Caco-2 (cell line): Measurements from ENCODE around the gene NOTO. TPM values are rescaled to one million over a fixed set of nuclear protein-coding genes. Genes with fewer than 3 reads are reported as not detected.

Experiments
- Bru-seq: library from RNA; stranded (reverse); fragments of 400-500 nt; gene quantifications from one replicate; lab custom pipeline; 2021; lab: Mats Ljungman, UMichigan
- BruChase-seq, 2 experiments: library from RNA; stranded (reverse); fragments of 400-500 nt; gene quantifications; one replicate each; lab custom pipeline; 2021; lab: Mats Ljungman, UMichigan
- BruUV-seq: library from RNA; stranded (reverse); fragments of 400-500 nt; replicated peaks from 2 replicates; lab custom pipeline; 2021; lab: Mats Ljungman, UMichigan
- CTCF ChIA-PET: fragments of 300-600 bp; sonication (Branson Sonifier 250); formaldehyde crosslinking; loops from one replicate; lab custom pipeline; 2022; ENCODE audit warnings: antibody characterized with exemption; lab: Charles Lee
- POLR2A ChIA-PET: fragments of 300-600 bp; sonication (Branson Sonifier 250); formaldehyde crosslinking; loops from one replicate; lab custom pipeline; 2022; ENCODE audit warnings: antibody characterized with exemption; lab: Charles Lee
- DNase-seq, 2 experiments: peaks; one replicate each; pipeline versions ENCODE4 v3.0.0 to v3.0.0-alpha.2; 2020 to 2022
- H3K27me3 ChIP-seq: replicated peaks from 2 replicates; pipeline ENCODE4 v1.6.0; 2011; ENCODE audit warnings: low read length; ENCODE audit not compliant: control insufficient read depth, insufficient read depth
- H3K36me3 ChIP-seq: 2 replicates; pipeline ENCODE4 v1.5.1; 2011; ENCODE audit warnings: low read length; ENCODE audit not compliant: control insufficient read depth, insufficient read depth
- H3K4me1 ChIP-seq: fragments of 250-450 bp; sonication (Bioruptor Pico); 2 replicates; pipeline ENCODE4 v1.5.1; 2020; ENCODE audit warnings: mild to moderate bottlenecking
- H3K4me3 ChIP-seq: 2 replicates; pipeline ENCODE4 v1.5.1; 2011; ENCODE audit warnings: low read depth, mild to moderate bottlenecking, control low read depth, low read length
- H3K9me3 ChIP-seq: fragments of 250-450 bp; sonication (Bioruptor Pico); 2 replicates; pipeline ENCODE4 v1.5.1; 2020; ENCODE audit warnings: mild to moderate bottlenecking, moderate library complexity
- H3K27ac Mint-ChIP-seq: one replicate; pipeline ENCODE4 v1.8.0; 2022; ENCODE audit warnings: mixed read lengths; ENCODE audit not compliant: unreplicated experiment
- H3K27me3 Mint-ChIP-seq: one replicate; pipeline ENCODE4 v1.8.0; 2022; ENCODE audit warnings: mixed read lengths; ENCODE audit not compliant: insufficient read depth, unreplicated experiment
- H3K36me3 Mint-ChIP-seq: one replicate; pipeline ENCODE4 v1.8.0; 2022; ENCODE audit warnings: mild to moderate bottlenecking, mixed read lengths; ENCODE audit not compliant: insufficient read depth, unreplicated experiment
- H3K4me1 Mint-ChIP-seq: one replicate; pipeline ENCODE4 v1.8.0; 2022; ENCODE audit warnings: low read depth, mixed read lengths; ENCODE audit not compliant: unreplicated experiment
- H3K4me3 Mint-ChIP-seq: one replicate; pipeline ENCODE4 v1.8.0; 2022; ENCODE audit warnings: mild to moderate bottlenecking, moderate library complexity, mixed read lengths; ENCODE audit not compliant: unreplicated experiment
- H3K9me3 Mint-ChIP-seq: one replicate; pipeline ENCODE4 v1.8.0; 2022; ENCODE audit warnings: mixed read lengths; ENCODE audit not compliant: unreplicated experiment
- CTCF ChIP-seq, 2 experiments: fragments of 200-600 bp in 1 of 2; IDR thresholded peaks; 1 replicate in 1 of 2; 2 replicates in 1 of 2; pipeline versions ENCODE4 v1.5.1 to v1.8.0; 2011 to 2022; ENCODE audit warnings: antibody characterized with exemption in 1 of 2, control low read depth in 1 of 2, inconsistent platforms in 1 of 2, low read depth in 1 of 2, low read length in 1 of 2, mild to moderate bottlenecking in 1 of 2, moderate library complexity in 1 of 2; ENCODE audit not compliant: insufficient read depth in 1 of 2, severe bottlenecking in 1 of 2, unreplicated experiment in 1 of 2
- intact Hi-C: fragments of 100-400 bp; cut with micrococcal nuclease; formaldehyde crosslinking; loops from one replicate; pipeline ENCODE4 v1.10.0; 2022; ENCODE audit not compliant: unreplicated experiment
- long read RNA-seq: library from polyadenylated mRNA; stranded (forward); transcript quantifications from one replicate; pipeline ENCODE4 v2.0.0, GENCODE V29; 2022
- total RNA-seq: library from RNA; stranded (reverse); gene quantifications from 2 replicates; pipeline ENCODE4 v1.2.3, GENCODE V29; 2022

The NOTO gene
- total RNA-seq (0.12 TPM in 1 of 2 replicates, not detected in the other), Bru-seq, nascent RNA (not detected), BruChase-seq, experiment 1, labeled RNA remaining after a 2-hour chase (not detected), BruChase-seq, experiment 2, labeled RNA remaining after a 6-hour chase (not detected)
- long read RNA-seq, result 0 reads

- no peak for DNase-seq
Observed at GRCh38 chr2:73202156-73203054, at the start of gene NOTO. NOTO (plus strand) TSS chr2:73202574; CDS start chr2:73202667, 93 bp downstream.

GRCh38 chr2:73156539-73157124, 45.7 kb upstream of the NOTO start:
- intact Hi-C loops, result no loop called here
- Mint-ChIP-seq H3K27ac (no peak overlapping the region), H3K9me3 (peaks cover 10% of the 10 kb centered on the region), H3K4me1 (no peaks in the 10 kb centered on the region), H3K4me3 (no peak overlapping the region), H3K36me3 (no peaks in the 10 kb centered on the region), H3K27me3 (peaks cover 19% of the 10 kb centered on the region)
- H3K4me1 ChIP-seq, result no peaks in the 10 kb centered on the region
- ChIA-PET CTCF (interaction anchor here (0.7 to 1.7 kb wide), 4 partner anchors 21 to 164 kb away, joined by 3 to 12 read pairs (median 4); no protein-coding TSS in a partner anchor), POLR2A (no interaction called here)
- DNase-seq, result peak in 1 of 2 experiments; percentile 34
- no TSS peak for BruUV-seq
- no peaks in the 10 kb centered on the region for H3K27me3 ChIP-seq
- H3K9me3 ChIP-seq, result peaks cover 6% of the 10 kb centered on the region
- H3K36me3 ChIP-seq, result no peaks in the 10 kb centered on the region
- peak; percentile 25 to 43 for TF ChIP-seq CTCF (IDR thresholded peaks at IDR 0.05; ENCODE audit: insufficient read depth in 1 of 2, low read depth in 1 of 2, low read length in 1 of 2, severe bottlenecking in 1 of 2, unreplicated experiment in 1 of 2)
- no peak overlapping the region for H3K4me3 ChIP-seq

More at GRCh38 chr2:73202156-73203054, at the start of gene NOTO:
- no peak within 1 kb of the TSS for H3K27ac Mint-ChIP-seq
- ChIA-PET CTCF (interaction anchor here (0.5 to 1.4 kb wide), 3 partner anchors 10 to 25 kb away, joined by 4 to 6 read pairs (median 4); no protein-coding TSS in a partner anchor), POLR2A (no interaction called here)
- no peaks in the 10 kb centered on the region for H3K9me3 ChIP-seq
- intact Hi-C loops, result no loop called here
- no peak for TF ChIP-seq CTCF (IDR thresholded peaks at IDR 0.05; ENCODE audit: insufficient read depth in 1 of 2, low read depth in 1 of 2, low read length in 1 of 2, severe bottlenecking in 1 of 2, unreplicated experiment in 1 of 2)
- H3K9me3 Mint-ChIP-seq, result no peaks in the 10 kb centered on the region
- peak within 1 kb of the TSS; percentile 27 for H3K4me3 Mint-ChIP-seq
- H3K4me1 ChIP-seq, result no peaks in the 10 kb centered on the region; the same call in 1 of the 2 replicates
- H3K36me3 Mint-ChIP-seq, result no peaks in the 10 kb centered on the region
- H3K27me3 Mint-ChIP-seq, result no peaks in the 10 kb centered on the region
- H3K27me3 ChIP-seq, result no peaks in the 10 kb centered on the region
- H3K4me1 Mint-ChIP-seq, result no peaks in the 10 kb centered on the region
- no peaks in the 10 kb centered on the region for H3K36me3 ChIP-seq
- no TSS peak for BruUV-seq
- H3K4me3 ChIP-seq, result peak within 1 kb of the TSS; percentile 15; the same call in 1 of the 2 replicates
